ENCODE data around the gene TRMT44.
"Not testable (repeated sequence)": the region's sequence is repeated elsewhere in the genome, so short reads cannot be mapped to it uniquely, and the experiment has no call there.

The TRMT44 gene

DNA sequence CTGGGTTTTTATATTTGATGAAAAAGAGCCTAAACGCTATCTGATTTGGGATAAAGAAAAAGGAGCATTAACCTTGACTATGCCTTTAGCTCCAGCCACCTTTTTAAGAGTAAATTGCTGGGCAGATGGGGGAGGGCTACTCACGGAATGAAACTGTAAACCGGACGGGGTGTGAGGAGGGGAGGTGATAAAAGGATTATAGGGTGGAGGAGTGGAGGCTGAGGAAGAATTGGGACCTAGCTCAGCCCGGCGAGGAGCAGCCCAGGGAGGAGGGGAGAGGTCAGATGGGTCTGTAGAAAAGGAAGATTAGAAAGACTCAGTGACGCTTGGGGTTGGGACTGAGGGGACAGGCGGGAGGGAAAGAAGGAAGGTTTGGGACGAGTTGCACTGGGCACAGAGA lies 46.1 kb downstream of the TRMT44 start:
- not testable (repeated sequence) for DNase-seq (ENCODE audit: insufficient read length, low spot score); FAIRE-seq

DNA sequence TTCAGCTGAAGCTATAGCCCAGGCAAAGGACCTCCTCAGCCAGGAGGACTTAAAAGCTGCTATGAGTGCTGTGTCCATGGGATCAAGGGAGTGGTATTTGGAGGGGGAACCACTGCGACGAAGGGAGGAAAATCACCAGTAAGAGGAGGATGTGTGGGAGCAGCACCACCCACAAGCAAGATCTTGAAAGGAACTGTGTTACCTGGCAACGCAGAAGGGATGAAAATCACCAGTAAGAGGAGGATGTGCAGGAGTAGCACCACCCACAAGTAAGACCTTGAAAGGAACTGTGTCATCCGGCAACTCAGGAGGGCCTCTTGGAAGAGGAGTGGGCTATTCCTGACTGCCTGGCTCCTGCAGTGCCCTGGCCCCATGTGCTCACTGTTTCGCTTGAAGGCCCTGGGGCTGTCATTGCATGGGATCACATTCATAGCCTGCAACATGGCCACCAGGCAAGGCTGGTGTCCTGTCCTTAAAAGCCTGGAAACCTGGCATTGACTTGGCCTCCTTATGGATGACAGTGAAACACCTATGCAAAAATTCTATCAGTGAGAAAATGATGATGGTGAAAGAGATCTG lies 48.3 kb downstream of the TRMT44 start:
- FAIRE-seq: no peak
- no peak for DNase-seq (ENCODE audit: insufficient read length, low spot score)

DNA sequence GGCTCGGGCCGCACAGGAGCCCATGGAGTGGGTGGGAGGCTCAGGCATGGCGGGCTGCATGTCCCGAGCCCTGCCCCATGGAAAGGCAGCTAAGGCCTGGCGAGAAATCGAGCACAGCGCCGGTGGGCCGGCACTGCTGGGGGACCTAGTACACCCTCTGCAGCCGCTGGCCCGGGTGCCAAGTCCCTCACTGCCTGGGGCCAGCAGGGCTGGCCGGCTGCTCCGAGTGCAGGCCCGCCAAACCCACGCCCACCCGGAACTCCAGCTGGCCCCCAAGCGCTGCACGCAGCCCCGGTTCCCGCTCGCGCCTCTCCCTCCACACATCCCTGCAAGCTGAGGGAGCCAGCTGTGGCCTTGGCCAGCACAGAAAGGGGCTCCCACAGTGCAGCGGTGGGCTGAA lies 50.9 kb downstream of the TRMT44 start:
- DNase-seq (ENCODE audit: insufficient read length, low spot score); FAIRE-seq: not testable (repeated sequence)

DNA sequence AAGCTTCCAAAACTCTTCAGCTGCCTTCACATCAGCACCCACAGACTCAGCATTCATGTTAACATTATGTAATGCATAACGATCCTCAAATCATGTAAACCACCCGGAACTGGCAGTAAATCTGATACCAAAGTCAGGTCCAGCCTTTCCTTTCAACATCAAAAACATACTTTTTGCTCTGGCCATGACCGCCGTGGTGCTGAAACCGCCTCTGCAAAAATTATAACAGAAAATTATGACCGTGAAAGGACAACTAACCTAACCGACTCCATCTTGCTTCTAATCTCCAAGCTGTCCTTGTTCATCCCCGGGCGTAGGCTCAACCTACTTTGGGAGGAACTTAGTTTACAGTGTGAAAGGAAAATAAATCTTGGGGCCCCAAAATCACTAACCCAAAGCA lies 51.6 kb downstream of the TRMT44 start:
- no peak for DNase-seq (ENCODE audit: insufficient read length, low spot score)
- FAIRE-seq: no peak

DNA sequence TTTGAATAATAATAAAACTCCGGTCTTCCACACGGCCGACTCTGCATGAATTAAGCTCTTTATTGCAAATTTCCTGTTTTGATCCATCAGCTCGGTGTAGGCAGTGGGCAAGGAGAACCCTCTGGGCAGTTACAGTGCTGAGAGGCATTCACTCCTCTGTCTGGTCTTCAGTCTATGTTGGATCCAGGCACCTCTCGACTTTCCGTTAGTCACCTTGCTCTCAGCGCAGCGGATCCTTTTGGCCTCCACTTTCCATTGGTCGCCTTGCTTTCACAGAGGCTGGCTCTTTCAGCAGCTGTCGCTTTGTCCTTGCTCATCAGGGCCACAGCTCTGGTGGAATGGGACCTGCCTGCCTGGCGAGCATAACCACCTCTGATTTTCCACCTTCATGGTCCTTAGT lies 52.9 kb downstream of the TRMT44 start:
- DNase-seq (ENCODE audit: insufficient read length, low spot score): no peak
- FAIRE-seq: no peak

DNA sequence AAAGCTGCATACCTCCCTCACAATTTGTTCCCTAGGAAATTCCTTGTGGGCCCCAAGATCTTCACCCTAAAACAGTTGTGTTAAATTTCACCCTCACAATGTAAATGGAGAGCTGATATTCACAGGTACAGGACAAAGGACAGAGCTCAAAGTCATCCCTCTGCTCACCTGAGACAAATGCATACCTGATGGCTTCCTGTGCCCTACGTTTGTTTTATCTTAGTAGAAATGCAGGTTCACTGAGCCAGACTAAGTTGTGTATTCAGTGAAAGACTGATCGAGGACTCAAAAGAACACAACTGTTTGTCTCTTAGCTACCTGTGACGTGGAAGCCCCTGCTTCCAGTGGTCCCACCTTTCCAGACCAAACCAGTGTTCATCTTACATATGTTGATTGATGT lies 53.6 kb downstream of the TRMT44 start:
- FAIRE-seq: no peak
- DNase-seq (ENCODE audit: insufficient read length, low spot score): no peak

DNA sequence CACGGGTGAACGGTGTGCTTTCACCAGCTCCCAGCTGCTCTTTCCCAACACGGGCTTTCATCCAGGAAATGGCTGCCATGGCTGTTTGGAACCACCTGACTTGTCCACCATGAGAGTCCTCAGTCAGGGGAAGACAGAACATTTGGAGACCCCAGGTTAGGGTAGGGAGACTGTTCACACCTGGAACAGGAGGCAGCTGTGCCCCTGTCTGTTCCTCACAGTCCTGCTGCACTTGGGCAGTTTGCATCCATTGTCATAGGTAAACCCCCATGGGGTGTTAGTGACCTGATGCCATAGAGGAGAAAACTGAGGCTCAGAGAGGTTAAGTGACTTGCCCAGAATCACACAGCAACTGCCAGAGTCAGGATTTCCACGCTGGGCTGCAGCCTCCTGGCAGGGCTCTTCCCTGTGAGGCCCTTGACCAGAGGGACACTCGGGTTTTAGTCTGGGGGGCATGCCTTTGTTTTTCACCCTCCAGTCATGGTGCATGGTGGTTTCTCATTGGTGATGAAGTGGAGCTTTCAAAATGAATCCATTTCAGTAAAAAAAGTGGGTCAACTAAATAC lies 54.5 kb downstream of the TRMT44 start:
- DNase-seq (ENCODE audit: insufficient read length, low spot score) (no peak), FAIRE-seq (no peak)

DNA sequence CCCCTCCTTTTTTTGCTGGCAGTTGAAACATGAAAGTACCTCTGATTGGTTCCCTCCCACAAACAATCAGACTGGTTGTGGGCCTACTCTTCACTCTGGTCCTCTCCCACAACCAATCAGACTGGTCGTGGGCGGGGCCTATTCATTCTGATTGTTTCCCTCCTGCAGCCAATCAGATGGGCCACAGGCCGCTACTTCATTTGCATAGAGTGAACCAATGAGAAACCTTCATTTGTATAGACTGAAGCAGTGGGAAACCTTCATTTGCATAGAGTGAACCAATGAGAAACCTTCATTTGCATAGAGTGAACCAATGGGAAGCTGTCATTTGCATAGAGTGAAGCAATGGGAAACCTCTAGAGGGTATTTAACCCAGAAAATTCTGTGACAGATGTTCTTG lies 55.2 kb downstream of the TRMT44 start:
- FAIRE-seq (peak; percentile 23), DNase-seq (ENCODE audit: insufficient read length, low spot score) (no peak)

DNA sequence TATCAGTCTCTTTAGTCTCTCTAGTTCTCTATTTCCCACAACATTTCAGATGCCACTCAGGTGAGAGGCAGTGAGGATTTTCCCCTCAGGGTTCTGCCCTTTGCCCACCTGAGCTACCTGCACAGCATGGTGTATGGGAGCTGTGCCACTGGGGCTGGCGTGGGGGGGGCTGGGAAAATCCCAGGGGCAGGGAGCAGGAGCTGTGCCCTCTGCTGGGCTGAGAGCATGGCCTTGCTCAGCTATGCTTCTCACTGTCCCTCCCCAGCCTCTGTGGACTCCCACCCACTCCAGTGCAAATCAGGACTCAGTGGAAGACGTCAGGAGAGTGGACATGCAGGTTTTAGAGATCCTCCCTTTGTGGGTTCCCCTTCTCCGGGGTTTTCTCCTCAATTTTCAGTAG lies 57.2 kb downstream of the TRMT44 start:
- DNase-seq (ENCODE audit: insufficient read length, low spot score) (no peak), FAIRE-seq (no peak)

DNA sequence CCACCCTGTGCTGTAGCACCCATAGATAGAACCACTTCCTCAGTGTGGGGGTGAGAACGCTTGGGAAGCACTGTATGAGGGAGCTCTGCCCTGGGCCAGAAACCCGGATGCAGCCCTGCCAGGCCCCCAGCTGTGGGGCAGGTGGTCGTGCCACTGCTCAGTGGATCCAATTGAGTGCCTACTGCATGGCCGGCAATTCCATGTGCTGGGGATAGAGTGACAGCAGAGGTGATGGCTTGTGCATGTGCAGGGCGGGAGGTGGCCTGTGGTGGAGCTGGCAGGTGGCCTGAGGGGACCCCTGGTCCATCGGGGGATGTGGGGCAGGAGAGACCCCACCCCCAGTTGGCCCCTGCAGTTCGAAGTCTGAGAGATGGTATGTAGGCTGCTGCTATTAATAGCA lies 60.4 kb downstream of the TRMT44 start:
- FAIRE-seq (no peak), DNase-seq (ENCODE audit: insufficient read length, low spot score) (no peak)

DNA sequence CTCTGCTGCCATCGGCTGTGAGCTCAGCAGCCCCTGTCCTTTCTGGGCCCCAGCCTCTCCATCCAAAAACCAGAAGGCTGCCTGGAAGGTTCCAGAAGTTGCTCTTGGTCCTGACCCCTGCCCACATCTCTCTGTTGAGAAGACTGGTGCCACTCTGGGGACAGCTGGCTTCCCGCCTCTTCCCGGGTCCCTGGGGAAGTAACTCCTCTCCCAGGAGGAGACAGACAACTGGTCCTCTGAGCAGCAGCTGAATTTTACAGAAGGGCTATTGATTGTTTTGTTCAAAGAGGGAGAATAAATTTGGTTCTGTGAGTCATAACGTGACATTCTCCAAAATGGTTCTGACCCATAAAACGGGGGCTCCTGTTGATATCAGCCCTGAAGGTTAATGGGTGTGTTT lies 61.2 kb downstream of the TRMT44 start:
- no peak for FAIRE-seq
- DNase-seq (ENCODE audit: insufficient read length, low spot score): no peak

DNA sequence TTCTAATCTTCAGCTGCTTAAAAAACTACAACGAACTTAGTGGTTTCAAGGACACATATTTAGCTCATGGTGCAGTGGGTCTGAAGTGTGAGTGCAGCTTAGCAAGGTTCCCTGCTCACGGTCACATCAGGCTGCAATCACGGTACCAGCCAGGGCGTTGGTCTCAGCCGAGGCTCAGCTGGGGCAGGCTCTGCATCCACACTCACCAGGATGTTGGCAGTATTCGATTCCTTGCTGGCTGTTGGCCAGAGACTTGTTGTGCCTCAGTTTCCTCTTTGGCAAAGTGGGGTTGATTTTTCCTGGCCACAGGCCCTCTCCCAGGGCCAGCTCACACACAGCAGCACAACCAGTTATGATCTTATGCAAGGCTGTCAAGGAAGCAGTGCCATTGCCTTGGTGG lies 61.8 kb downstream of the TRMT44 start:
- DNase-seq (ENCODE audit: insufficient read length, low spot score) (no peak), FAIRE-seq (no peak)

DNA sequence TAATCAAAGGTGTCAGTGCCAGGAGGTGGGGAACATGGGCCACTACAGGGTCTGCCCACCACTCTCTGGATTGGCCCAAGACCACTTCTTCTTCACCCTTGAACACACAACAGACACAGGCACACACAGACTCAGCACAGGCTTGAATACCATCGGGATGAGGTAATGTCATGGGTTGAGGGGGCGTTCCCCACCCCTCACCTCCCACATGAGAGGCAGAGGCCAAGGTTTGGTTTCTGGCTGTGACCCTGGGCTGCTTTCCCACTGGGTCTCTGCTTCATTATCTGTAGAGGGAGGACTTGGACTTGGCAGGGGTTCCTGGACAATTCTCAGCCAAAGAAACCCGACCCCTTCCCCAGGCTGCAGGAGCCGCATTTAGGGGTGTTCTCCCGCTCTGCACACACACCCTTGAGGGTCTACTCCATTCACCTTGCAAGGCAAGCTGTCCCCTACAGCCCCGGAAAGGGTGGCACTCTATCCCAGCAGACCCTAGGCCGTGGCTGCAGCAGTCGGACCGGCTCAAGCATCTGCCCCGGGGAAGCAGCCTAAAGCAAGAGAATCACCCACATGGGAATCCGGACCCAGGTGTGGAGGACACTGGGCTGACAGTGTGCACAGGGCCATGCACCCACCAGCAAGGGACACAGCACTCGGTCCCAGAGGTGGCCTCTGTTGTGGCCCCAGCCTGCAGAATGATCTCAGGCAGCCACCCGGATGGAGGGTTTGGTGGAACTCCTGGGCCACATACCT lies 62.4 kb downstream of the TRMT44 start:
- no peak for DNase-seq (ENCODE audit: insufficient read length, low spot score)
- FAIRE-seq: no peak

DNA sequence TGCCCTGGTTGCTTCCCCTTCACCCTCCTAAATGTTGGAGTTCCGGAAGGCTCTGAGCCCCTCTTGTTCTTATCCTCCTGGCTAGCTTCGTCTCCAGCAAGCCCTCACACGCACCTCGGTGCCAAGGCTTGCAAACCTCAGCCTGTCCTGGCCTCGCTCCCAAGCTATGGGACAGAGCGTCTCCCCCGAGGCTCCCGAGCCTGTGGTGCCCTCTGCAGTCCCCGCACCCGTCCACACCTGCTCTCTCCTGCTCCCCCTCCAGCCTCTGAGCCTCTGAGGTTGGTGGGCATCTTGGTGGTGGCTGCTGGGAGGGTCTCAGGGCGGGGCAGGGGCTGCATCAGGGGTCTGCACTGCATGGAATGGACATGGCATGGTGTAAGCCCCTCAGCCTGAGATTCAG lies 63.2 kb downstream of the TRMT44 start:
- DNase-seq (ENCODE audit: insufficient read length, low spot score) (no peak), FAIRE-seq (no peak)

DNA sequence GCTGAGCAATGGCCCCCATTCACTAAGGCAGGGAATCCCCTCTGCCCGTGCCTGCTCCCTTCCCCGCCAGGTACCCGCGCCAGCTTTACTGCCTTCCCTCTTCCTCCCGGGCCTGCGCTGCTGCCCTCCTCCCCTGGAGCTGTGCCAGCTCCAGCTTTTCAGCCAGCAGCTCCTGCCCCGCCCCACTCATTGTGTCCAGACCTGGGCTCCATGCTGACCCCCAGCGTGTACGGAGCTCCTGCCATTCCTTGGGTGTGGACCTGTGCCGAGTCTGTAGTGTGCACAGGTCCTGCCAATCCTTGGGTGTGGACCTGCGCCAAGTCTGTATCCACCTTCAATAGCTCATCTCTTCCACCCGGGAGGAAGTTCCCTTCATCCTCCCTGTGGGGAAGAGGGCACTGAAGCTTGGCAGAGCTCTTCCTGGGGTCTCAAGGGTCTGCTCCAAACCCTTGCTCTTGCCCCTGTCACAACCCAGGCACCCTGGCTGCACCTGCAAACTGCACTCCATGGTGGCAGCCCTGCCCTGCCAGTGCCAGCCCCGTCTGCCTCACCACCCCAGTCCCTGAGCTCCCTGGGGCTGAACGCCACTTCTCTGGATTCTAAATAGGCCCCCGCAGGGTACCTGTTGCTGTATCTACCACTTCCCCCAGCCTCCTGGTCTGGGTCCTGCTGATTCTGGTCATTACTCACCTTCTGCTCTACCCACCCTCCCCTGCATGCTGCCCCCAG lies 63.9 kb downstream of the TRMT44 start:
- DNase-seq (ENCODE audit: insufficient read length, low spot score) (no peak), FAIRE-seq (no peak)

DNA sequence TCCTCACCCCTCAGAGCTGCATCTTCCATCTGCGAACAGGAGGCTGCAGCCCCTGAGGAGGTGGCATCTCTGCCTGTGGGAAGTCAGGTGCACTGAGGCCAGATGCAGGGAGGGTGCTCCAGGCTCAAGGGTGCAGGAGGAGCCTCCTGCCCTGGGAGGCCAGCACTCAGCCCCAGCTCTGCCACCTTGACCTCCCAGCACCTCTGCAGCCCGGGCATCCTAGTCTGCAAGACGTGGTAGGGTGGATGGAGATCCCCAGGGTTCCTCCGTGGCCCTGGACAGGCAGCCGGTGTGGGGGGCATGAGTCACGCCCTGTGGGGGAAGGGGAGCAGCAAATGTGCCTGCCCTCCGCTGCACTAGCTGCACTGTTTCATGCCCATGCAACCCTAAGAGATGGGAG lies 64.7 kb downstream of the TRMT44 start:
- FAIRE-seq: no peak
- no peak for DNase-seq (ENCODE audit: insufficient read length, low spot score)

DNA sequence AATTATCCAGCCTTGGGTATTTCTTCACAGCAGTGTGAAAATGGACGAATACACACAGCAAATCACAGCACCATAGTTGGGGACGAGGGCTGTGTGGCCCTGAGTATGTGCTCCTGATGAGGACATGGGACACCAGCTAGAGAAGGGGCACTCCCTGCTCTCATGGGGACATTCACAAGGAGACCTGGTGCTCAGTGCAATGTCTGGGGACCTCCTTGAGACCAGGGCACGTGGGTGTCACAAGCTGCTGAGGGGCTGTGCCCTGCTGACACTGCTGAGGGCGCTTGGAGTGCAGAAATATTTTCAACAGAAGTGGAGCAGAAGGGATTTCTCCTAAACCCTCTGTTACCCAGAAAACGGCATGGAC lies 65.4 kb downstream of the TRMT44 start:
- FAIRE-seq (no peak), DNase-seq (ENCODE audit: insufficient read length, low spot score) (no peak)

DNA sequence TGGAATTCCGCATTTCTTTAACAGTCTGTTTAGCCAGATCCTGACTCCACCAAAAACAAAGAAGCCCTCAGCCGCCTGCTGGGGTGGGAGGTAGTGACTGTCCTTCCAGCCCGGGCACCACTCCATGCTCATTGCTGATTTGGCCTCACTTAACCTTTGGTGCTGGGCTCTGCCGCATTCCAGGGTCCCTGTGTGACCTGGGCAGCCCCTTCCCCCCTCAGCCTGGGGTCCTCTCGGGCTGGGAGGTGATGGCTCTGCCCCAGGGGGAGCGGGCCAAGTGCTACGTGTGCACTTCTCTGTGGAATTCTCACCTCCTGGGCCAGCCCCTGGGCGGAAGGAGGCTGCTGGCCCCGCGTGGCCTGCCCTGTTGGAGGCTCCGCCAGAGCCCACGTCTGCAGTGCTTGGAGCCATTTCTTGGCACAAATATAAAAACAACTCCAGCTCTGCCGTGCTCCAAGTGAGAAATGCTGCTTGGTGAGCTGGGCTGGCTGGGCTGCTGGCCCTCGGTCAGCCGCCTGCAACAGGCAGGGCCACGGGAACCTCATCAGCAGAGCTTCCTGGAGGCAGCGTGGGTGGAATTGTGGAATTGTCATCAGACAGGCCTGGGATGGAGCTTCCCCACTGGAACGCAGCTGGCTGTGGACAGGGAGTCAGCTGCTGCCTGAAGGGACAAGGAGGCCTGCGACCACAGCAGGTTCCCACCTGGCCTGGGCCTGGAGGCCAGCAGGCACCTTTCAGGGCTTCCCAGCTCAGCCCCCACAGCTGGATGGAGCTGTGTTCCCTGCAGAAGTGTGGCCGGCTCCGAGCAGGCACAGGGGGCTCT lies 66.0 kb downstream of the TRMT44 start:
- FAIRE-seq (no peak), DNase-seq (ENCODE audit: insufficient read length, low spot score) (no peak)

DNA sequence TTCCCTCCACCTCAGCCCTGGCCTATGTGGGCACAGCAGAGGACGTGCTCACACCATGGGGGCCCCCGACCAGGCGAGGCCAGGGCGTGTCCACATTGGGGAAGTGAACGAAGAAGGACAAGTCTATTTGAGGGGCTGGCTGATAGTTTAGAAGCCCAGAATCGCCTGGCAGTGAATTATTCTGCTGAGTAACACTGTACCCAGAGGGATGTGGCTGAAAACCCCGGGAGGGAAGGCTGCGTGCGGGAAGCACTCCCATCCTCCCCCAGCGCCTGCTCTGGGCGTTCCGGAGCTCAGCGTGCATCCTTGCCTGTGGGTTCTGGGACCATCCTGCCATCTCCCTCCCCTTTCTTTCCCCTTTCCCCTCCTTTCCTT lies 66.6 kb downstream of the TRMT44 start:
- DNase-seq (ENCODE audit: insufficient read length, low spot score) (no peak), FAIRE-seq (no peak)

DNA sequence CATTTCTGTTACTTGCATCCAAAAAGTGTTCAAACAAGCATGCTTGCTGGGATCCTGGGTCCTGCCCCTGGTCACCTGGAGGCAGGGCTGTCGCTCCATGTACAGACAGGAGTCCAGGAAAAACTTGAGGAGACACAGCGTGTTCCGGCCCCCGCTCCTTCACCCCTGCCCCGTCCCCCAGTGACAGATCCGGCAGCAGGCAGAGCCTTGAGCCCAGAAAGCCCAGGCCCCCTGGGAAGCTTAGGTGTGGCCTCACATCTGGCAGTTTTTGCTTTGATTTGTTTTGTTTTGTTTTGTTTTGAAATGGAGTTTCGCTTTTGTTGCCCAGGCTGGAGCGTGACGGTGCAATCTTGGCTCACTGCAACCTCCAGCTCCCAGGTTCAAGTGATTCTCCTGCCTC lies 67.0 kb downstream of the TRMT44 start:
- FAIRE-seq: no peak
- DNase-seq (ENCODE audit: insufficient read length, low spot score): no peak

DNA sequence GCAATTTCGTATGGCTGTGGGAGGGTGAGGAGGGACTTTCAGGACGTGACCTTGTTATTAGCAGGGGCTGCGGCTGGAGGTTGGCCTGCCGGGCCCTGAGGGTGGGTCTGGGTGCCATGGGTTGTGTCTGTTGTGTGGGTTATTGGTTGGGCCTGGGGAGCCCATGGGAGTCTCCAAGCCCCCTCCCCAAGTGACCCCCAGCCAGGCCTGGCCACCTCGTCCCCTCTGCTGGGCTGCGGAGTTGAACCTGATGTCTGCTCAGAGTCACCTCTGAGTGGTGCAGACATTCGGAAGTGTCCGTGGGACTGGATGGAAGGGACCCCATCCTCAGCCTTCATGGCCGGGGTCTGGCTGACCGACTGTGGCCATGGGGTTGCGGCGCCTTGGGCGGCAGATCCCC lies 67.7 kb downstream of the TRMT44 start:
- no peak for DNase-seq (ENCODE audit: insufficient read length, low spot score)
- no peak for FAIRE-seq

All from HTR-8/SVneo (cell line).